HUES6 (cell line): ENCODE measurements around the gene OR10G3.
"Not testable (repeated sequence)": the region's sequence is repeated elsewhere in the genome, so short reads cannot be mapped to it uniquely, and the experiment has no call there.

Experiments
- H3K27ac ChIP-seq: 2 replicates; pipeline ENCODE4 v1.7.0; 2013; ENCODE audit warnings: low read depth, mild to moderate bottlenecking, low read length, inconsistent platforms
- H3K27me3 ChIP-seq: 2 replicates; pipeline ENCODE4 v1.6.1; 2013; ENCODE audit warnings: low read length; ENCODE audit not compliant: control insufficient read depth, insufficient read depth
- H3K36me3 ChIP-seq: 2 replicates; pipeline ENCODE4 v1.6.1; 2013; ENCODE audit warnings: low read length; ENCODE audit not compliant: control insufficient read depth, insufficient read depth
- H3K4me1 ChIP-seq: 2 replicates; pipeline ENCODE4 v1.6.1; 2013; ENCODE audit warnings: low read length; ENCODE audit not compliant: control insufficient read depth, insufficient read depth
- H3K4me3 ChIP-seq: 2 replicates; pipeline ENCODE4 v1.5.1; 2013; ENCODE audit warnings: low read depth, low read length
- H3K9ac ChIP-seq: one replicate; pipeline ENCODE4 v1.6.1; 2013; ENCODE audit warnings: mild to moderate bottlenecking, low read length
- H3K9me3 ChIP-seq: 2 replicates; pipeline ENCODE4 v1.6.1; 2013; ENCODE audit warnings: low read depth, low read length; ENCODE audit not compliant: control insufficient read depth, insufficient read depth

The OR10G3 gene

DNA sequence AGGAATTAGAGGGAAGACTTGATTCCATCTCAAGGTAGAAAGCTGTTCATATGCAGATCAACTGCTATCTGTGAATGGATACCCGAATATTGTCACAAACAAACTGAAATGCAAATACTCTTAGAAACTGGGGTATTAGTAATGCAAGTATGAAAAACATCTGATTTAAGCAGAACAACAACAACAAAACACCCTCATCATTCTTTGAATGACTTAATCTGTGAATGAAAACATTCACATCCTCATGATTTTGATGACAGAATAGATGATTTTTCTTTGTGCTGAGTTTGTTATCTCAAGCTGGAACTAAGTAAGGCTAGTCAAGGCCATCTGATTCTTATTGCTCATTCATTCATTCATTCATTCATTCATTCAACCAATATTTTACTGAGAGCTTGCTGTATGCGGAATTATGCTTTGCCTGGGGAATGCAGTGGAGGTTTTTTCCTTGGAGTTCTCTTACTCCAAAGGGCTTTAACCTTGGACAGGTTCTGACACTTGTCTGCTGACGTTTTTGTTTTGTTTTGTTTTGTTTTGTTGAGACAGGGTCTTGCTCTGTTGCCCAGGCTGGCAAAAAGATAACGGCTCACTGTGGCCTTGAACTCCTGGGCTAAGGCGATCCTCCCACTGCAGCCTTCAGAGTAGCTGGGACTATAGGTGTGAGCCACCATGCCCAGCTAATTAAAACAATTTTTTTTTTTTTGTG, 23.3 kb downstream of the OR10G3 start:
- peak overlapping the region; percentile 61 for H3K9ac ChIP-seq
- H3K27ac ChIP-seq: peak overlapping the region; percentile 91
- H3K36me3 ChIP-seq: no peaks in the 10 kb centered on the region

DNA sequence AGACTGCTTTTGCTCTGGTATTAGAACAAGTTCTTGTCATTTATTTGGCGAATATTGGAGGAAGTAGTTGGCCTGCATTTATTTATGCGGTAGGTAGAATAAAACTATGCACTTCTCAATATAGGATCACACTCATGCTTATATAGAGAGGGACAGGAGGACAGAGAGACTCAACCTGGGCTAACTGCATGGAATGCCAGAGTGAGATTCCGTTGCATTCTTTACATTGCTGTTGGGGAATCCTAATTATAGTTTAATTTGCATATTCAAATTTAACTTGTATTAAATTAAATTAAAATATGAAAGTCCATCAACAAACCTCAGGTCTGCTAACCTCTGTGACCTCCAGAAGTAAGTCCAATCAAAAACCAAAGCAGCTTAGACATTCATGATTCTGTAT, 26.6 kb downstream of the OR10G3 start:
- Histone ChIP-seq H3K4me1 (peaks cover 27% of the 10 kb centered on the region), H3K4me3 (no peak overlapping the region), H3K9ac (no peak overlapping the region), H3K27me3 (no peaks in the 10 kb centered on the region), H3K36me3 (no peaks in the 10 kb centered on the region), H3K27ac (no peak overlapping the region), H3K9me3 (no peaks in the 10 kb centered on the region)

More for the DNA sequence above, 23.3 kb downstream of the OR10G3 start:
- no peaks in the 10 kb centered on the region for H3K9me3 ChIP-seq
- peaks cover 27% of the 10 kb centered on the region for H3K4me1 ChIP-seq
- H3K27me3 ChIP-seq: no peaks in the 10 kb centered on the region
- peak overlapping the region; percentile 14; the same call in 1 of the 2 replicates for H3K4me3 ChIP-seq

DNA sequence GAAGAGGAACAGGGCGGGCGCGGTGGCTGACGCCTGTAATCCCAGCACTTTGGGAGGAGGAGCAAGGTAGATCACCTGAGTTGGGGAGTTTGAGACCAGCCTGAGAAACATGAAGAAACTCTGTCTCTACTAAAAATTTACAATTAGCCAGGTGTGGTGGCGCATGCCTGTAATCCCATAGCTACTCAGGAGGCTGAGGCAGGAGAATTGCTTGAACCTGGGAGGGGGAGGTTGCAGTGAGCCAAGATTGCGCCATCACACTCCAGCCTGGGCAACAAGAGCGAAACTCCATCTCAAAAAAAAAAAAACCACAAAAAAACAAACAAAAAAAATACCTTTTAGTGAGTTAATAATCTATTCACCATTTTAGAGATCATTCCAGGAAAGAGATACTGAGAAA, 35.3 kb downstream of the OR10G3 start:
- not testable (repeated sequence) for H3K9ac ChIP-seq, H3K27ac ChIP-seq, H3K4me3 ChIP-seq, H3K27me3 ChIP-seq, H3K36me3 ChIP-seq, H3K9me3 ChIP-seq
- peaks cover 20% of the 10 kb centered on the region for H3K4me1 ChIP-seq

DNA sequence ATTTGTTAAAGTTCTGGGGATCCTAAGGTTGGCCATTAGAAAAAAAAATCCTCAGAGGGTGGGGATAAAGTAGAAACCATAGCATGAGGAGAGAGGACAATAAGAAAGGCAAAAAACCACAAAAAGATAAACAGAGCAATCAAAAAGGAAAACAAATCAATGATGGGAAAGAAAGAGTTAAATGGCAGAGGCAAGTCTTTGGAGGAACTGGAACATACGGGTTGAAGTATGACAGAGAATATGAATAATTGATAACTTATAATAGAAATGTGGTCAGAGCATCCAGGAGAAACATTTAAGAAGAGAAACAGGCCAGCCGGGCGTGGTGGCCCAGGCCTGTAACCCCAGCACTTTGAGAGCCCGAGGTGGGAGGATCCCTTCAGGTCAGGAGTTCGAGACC, 35.9 kb downstream of the OR10G3 start:
- no peaks in the 10 kb centered on the region for H3K36me3 ChIP-seq
- peaks cover 10% of the 10 kb centered on the region for H3K9me3 ChIP-seq
- 0 out of 2 replicates have a peak overlapping the region, but pooled peaks have one; percentile 37 for H3K4me3 ChIP-seq
- no peak overlapping the region for H3K9ac ChIP-seq
- peaks cover 26% of the 10 kb centered on the region for H3K4me1 ChIP-seq
- H3K27me3 ChIP-seq: no peaks in the 10 kb centered on the region
- H3K27ac ChIP-seq: 0 out of 2 replicates have a peak overlapping the region, but pooled peaks have one; percentile 2

DNA sequence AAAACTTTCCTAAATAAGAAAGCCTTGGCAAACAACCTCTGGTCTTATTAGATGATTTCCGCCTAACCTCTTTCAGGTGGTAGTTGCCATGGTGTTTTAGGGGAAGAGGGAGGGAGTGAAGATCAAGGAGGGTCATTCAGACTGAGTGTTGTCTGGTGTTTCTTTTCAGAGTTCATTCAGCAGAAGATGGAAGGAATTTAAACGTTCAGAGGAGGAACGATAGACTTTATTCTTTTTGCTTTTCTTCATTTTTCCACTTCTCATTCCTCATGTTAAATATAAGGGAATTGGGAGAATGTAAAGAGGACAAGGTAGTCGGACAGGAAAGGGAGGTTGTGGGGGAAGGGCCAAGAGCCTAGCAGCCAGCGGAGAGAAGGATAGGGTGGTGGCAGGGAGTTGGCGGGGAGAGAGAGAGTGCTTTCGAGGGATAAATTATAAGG, 36.3 kb downstream of the OR10G3 start:
- Histone ChIP-seq H3K27ac (0 out of 2 replicates have a peak overlapping the region, but pooled peaks have one; percentile 2), H3K9ac (no peak overlapping the region), H3K4me1 (peaks cover 30% of the 10 kb centered on the region), H3K27me3 (no peaks in the 10 kb centered on the region), H3K4me3 (peak overlapping the region; percentile 37), H3K36me3 (no peaks in the 10 kb centered on the region), H3K9me3 (peaks cover 10% of the 10 kb centered on the region)

GRCh38 chr14:21541413-21542074, 38.3 kb downstream of the OR10G3 start:
- Histone ChIP-seq H3K4me3 (no peak overlapping the region), H3K9ac (no peak overlapping the region), H3K36me3 (no peaks in the 10 kb centered on the region), H3K9me3 (0 out of 2 replicates have a peak, but pooled peaks cover 3% of the 10 kb centered on the region), H3K27ac (no peak overlapping the region), H3K4me1 (peaks cover 41% of the 10 kb centered on the region), H3K27me3 (no peaks in the 10 kb centered on the region)

DNA sequence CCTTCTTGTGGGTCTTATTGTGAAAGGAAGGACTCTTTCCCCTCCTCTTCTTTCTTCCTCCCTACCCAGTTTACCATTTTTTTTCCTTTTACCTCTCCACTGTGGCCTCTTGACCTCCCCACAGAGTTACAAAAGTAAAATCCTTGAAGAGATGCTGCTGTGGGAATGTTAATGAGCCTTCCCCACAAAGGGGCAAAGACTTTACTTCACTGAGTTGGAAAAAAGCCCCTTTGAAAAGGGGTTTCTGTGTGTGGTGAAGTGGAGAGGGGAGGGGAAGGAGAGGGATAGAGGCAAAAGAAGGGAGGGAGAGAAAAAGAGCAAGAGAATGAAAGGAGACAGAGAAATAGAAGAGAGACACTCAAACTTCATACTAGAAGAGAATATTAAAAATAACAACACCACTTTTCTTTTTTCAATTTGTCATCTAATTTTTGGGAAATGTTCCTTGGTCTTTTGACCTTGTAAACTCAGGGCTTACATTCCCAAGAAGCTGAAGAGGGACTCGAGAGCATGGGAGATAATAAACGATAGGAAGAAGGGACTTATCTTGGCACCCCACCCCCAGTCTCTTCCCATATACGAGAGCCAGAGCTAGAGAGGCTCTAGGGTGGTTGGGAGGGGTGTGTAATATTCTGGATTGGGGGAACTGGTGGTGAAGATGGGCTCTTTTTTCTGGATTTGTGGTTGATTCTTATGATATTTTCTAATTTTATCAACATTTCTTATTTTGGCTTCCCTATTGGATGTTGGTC, 40.5 kb downstream of the OR10G3 start:
- H3K27ac ChIP-seq: peak overlapping the region; percentile 58; the same call in 1 of the 2 replicates
- H3K9ac ChIP-seq: no peak overlapping the region
- H3K36me3 ChIP-seq: no peaks in the 10 kb centered on the region
- no peaks in the 10 kb centered on the region for H3K9me3 ChIP-seq
- no peak overlapping the region for H3K4me3 ChIP-seq
- no peaks in the 10 kb centered on the region for H3K27me3 ChIP-seq
- peaks cover 52% of the 10 kb centered on the region for H3K4me1 ChIP-seq

GRCh38 chr14:21537090-21537424, 42.8 kb downstream of the OR10G3 start:
- Histone ChIP-seq H3K27me3 (no peaks in the 10 kb centered on the region), H3K27ac (peak overlapping the region; percentile 59)

DNA sequence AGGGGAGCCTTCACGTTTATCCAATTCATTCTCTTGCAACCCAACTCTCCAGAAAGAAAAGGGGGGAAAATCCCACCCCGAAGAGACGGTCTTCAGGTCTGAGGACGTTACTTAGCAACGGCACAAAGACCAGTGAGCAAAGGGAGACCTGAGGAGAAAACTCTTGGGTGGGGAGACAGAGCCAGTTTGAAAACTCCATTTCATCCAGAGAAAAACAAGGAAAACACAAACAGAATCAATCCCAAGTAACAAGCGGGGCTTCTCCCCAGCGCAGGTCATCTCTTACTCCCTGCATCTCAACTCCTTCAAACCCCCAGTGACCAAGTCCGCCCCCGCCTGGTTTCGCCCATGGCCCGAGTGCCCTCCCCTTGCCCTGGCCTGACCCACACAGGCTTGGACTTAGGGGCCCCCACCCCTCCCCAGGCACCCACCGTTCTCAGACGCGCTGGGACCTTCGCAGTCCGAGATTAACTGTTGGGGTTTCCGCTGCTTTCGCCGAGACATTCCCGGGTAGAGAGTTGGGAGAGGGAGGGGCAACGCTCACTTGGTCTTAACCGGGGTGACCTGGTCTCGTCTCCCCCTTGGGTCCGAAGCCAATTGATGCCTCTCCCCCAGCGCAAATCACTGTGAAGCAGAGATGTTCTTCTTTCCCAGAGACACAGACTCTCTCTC, 43.3 kb downstream of the OR10G3 start:
- Histone ChIP-seq H3K4me3 (peak overlapping the region; percentile 85), H3K27ac (peak overlapping the region; percentile 59), H3K4me1 (peaks cover 48% of the 10 kb centered on the region), H3K27me3 (no peaks in the 10 kb centered on the region), H3K36me3 (no peaks in the 10 kb centered on the region), H3K9ac (peak overlapping the region; percentile 77), H3K9me3 (no peaks in the 10 kb centered on the region)

More at GRCh38 chr14:21537090-21537424, 42.8 kb downstream of the OR10G3 start:
- Histone ChIP-seq H3K9ac (peak overlapping the region; percentile 77), H3K4me3 (peak overlapping the region; percentile 85), H3K4me1 (peaks cover 51% of the 10 kb centered on the region), H3K9me3 (no peaks in the 10 kb centered on the region), H3K36me3 (no peaks in the 10 kb centered on the region)

- Histone ChIP-seq H3K9me3 (no peaks in the 10 kb centered on the region), H3K4me3 (peak overlapping the region; percentile 85)
Measured at GRCh38 chr14:21535545-21536417, 44.1 kb downstream of the OR10G3 start.

More at GRCh38 chr14:21535545-21536417, 44.1 kb downstream of the OR10G3 start:
- no peaks in the 10 kb centered on the region for H3K27me3 ChIP-seq
- H3K27ac ChIP-seq: peak overlapping the region; percentile 66
- peaks cover 51% of the 10 kb centered on the region for H3K4me1 ChIP-seq
- no peaks in the 10 kb centered on the region for H3K36me3 ChIP-seq
- H3K9ac ChIP-seq: peak overlapping the region; percentile 77
